NCI-H2196 (cell line): ENCODE data around the gene CTNNBL1.

Experiments used
- DNase-seq: peaks from one replicate; lab custom pipeline; 2025; ENCODE audit not compliant: unreplicated experiment; lab: John Stamatoyannopoulos, UW

The CTNNBL1 gene

GRCh38 chr20:37895166-37895565 lies 201.3 kb downstream of the CTNNBL1 start:
- DNase-seq, result no peak

GRCh38 chr20:37896932-37897548 lies 203.2 kb downstream of the CTNNBL1 start:
- DNase-seq, result no peak

GRCh38 chr20:37898233-37899104 lies 204.6 kb downstream of the CTNNBL1 start:
- no peak for DNase-seq

- no peak for DNase-seq
Measured at GRCh38 chr20:37899105-37900045, 205.5 kb downstream of the CTNNBL1 start.

GRCh38 chr20:37901240-37901639 lies 207.4 kb downstream of the CTNNBL1 start:
- DNase-seq, result no peak

GRCh38 chr20:37901654-37902503 lies 208.0 kb downstream of the CTNNBL1 start:
- peak; percentile 28 for DNase-seq

GRCh38 chr20:37902504-37903313 lies 208.9 kb downstream of the CTNNBL1 start, which contains the start of gene VSTM2L:
Gene VSTM2L, plus strand, starts transcription at chr20:37903127. Its CDS starts 224 bp downstream, at chr20:37903351.
- DNase-seq, result peak; percentile 37

GRCh38 chr20:37903317-37904007 lies 209.6 kb downstream of the CTNNBL1 start:
- DNase-seq, result no peak

GRCh38 chr20:37904008-37904642 lies 210.3 kb downstream of the CTNNBL1 start:
- DNase-seq, result no peak

GRCh38 chr20:37904845-37905373 lies 211.1 kb downstream of the CTNNBL1 start:
- DNase-seq, result no peak

GRCh38 chr20:37905671-37906613 lies 212.1 kb downstream of the CTNNBL1 start:
- no peak for DNase-seq

- DNase-seq, result no peak
Measured at GRCh38 chr20:37907330-37907676, 213.5 kb downstream of the CTNNBL1 start.

- peak; percentile 83 for DNase-seq
Measured at GRCh38 chr20:37907677-37908401, 214.0 kb downstream of the CTNNBL1 start.

- DNase-seq, result no peak
Measured at GRCh38 chr20:37911261-37911660, 217.4 kb downstream of the CTNNBL1 start.

GRCh38 chr20:37911838-37912281 lies 218.0 kb downstream of the CTNNBL1 start:
- DNase-seq, result peak; percentile 74

- DNase-seq, result no peak
Measured at GRCh38 chr20:37912874-37913273, 219.0 kb downstream of the CTNNBL1 start.
